ENCODE results near the gene ABCA2. TPM values are rescaled to one million over a fixed set of nuclear protein-coding genes. Genes with fewer than 3 reads are reported as not detected.

The ABCA2 gene
- polyA plus RNA-seq, 5 donors: 16.0 to 35.7 (median 21.0) TPM

GRCh38 chr9:136963751-136964150 is 64.3 kb downstream of the ABCA2 start:
- no peak for DNase-seq

GRCh38 chr9:136963341-136963740 is 64.7 kb downstream of the ABCA2 start:
- no peak for DNase-seq

DNA sequence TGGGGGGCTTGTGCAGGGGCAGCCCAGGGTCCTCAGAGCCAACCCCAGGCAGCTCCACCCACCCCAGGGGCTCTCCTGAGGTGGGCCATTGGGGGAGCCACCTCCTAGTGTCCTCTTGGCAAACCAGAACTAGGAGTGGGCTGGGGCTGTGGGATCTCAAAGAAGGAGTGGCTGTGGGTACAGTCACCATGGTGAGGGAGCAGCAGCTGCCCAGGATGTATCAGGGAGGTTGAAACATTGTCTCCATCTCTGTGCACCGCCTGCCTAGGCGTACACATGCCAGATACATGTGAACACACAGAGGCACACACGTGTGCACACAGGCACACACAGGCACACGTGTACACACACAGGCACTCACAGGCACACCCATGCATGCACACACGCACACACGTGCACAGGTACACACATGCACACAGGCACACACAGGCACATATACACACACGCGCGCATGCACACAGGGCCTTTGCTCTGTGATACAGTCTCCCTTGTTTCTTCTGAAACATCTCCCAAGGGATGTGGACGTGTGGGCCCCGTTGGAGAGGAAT is 65.3 kb downstream of the ABCA2 start:
- DNase-seq: no peak

GRCh38 chr9:136962163-136962562 is 65.9 kb downstream of the ABCA2 start:
- DNase-seq: no peak

DNA sequence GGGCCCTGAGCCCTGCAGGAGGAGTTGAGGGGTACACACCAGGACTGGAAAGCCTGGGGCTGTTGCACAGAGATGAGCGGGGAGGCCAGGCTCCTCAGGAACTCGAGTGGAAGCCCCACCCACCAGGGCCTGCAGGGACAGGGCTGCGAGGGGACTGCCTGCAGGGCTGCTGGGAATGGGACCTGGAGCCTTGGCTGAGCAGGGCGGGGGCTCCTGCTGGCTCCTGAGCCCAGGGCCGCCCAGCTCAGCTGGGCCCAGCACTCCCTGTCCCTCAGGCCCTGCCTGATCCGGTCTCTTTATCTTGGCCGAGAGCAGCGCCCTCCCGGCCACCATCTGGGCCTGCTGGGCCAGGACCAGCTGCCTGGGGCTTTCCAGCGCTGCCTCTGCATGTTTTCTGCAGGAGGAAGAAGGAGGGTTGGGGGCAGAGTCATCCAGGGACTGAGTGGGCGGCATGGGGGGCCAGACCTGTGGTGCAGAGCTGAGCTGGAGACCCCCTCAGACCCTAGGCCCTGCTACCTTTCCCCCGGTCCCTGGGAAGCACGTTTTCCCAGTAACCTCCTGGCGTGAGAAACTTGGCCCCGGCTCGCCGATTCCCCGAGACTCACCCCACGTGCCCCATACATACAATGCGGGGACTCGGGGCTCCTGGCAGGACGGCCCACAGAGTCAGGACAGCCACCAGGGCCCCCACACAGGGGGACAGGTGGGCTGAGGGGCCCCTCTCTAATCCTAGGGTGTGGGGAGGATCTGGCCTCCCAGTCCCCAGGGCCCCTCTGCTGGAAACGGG is 66.6 kb downstream of the ABCA2 start:
- DNase-seq: no peak

GRCh38 chr9:136960938-136961275 is 67.1 kb downstream of the ABCA2 start:
- DNase-seq: no peak

GRCh38 chr9:136960212-136960937 is 67.7 kb downstream of the ABCA2 start:
- no peak for DNase-seq

DNA sequence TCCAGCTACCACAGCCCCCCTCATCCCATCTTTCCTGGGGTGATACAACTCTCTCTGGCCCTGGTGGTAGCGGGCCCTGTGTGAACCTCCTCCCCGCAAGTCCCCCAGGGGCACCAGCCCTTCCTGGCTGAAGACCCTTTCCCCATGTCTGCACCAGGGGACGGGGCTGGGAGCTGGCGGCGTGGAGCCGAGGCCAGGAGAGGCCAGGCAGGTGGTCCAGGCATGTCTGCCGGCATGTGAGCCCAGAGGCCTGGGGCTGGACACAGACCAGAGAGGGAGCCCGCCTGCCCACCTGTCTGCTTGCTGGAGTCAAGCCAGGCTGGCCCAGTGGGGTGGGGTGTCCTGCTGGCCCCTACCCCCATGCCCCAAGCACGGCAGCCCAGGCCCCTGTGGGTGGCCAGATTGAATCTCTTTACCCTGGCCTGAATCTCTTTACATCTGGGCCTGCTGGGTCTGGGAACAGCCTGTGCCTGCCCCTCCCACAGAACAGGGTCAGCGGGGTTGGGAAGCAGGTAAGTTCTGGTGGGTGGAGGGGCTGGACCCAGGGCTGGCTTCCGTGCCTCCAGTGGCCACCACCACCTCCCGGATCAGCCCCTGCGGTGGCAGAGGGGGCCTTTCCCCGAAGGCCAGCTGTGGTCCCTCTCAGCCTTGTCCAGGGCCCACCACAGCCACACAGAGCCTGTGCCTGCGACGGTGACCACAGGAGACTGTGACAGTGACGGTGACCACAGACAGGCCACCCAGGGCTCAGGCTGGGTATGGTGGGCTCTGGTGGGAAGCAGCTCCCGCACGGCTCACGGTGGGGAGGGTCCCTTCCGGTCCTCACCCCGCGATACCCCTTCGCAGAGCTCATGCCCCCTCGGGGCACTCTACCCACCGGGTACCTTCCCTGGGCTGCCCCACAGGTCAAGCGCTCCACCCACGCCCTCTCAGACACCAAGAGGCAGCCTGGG is 68.9 kb downstream of the ABCA2 start:
- no peak for DNase-seq

- DNase-seq: no peak
These were observed 69.6 kb downstream of the ABCA2 start for GRCh38 chr9:136958473-136958872.

GRCh38 chr9:136957901-136958300 is 70.1 kb downstream of the ABCA2 start:
- DNase-seq: no peak

DNA sequence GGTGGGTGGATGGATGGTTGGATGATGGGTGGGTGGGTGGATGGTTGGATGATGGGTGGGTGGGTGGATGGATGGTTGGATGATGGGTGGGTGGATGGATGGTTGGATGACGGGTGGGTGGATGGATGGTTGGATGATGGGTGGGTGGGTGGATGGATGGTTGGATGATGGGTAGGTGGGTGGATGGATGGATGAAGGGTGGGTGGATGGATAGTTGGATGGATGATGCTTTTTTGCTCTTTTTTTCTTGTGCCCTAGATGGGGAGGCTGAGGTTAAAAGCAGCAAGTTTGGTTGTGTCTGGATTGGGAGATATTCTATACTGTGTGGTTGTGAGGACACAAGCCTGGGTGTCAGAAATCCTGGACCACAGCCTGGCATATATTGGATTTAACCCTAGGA is 70.6 kb downstream of the ABCA2 start:
- DNase-seq: no peak

Other genes with a start within 250 kb of the ABCA2 start
- gene TMEM141, start 236.9 kb downstream of the ABCA2 start, polyA plus RNA-seq (ENCODE audit: insufficient read depth in 1 of 5, insufficient read length in 5 of 5, low replicate concordance in 1 of 5): 10 to 100 TPM; 42.6 to 74.3 (median 54.0) TPM
- gene CCDC183, start 231.9 kb downstream of the ABCA2 start, polyA plus RNA-seq (ENCODE audit: insufficient read depth in 1 of 5, insufficient read length in 5 of 5, low replicate concordance in 1 of 5): 10 to 100 TPM in 1 of 5 donors, 1 to 10 TPM in 4; 5.9 to 10.6 (median 7.7) TPM
- gene RABL6, start 220.3 kb downstream of the ABCA2 start, polyA plus RNA-seq (ENCODE audit: insufficient read depth in 1 of 5, insufficient read length in 5 of 5, low replicate concordance in 1 of 5): 10 to 100 TPM; 46.3 to 79.6 (median 54.0) TPM
- gene AJM1, start 185.8 kb downstream of the ABCA2 start, polyA plus RNA-seq (ENCODE audit: insufficient read depth in 1 of 5, insufficient read length in 5 of 5, low replicate concordance in 1 of 5): 1 to 10 TPM in 3 of 5 donors, under 1 TPM in 2; 0.56 to 1.9 (median 1.1) TPM
- gene PHPT1, start 178.8 kb downstream of the ABCA2 start, polyA plus RNA-seq (ENCODE audit: insufficient read depth in 1 of 5, insufficient read length in 5 of 5, low replicate concordance in 1 of 5): 100 to 1,000 TPM in 1 of 5 donors, 10 to 100 TPM in 4; 57.7 to 161 (median 84.7) TPM
- 1 to 10 TPM; 4.5 to 9.5 (median 6.7) TPM for gene MAMDC4, start 175.9 kb downstream of the ABCA2 start, polyA plus RNA-seq (ENCODE audit: insufficient read depth in 1 of 5, insufficient read length in 5 of 5, low replicate concordance in 1 of 5)
- gene EDF1, start 161.9 kb downstream of the ABCA2 start, polyA plus RNA-seq (ENCODE audit: insufficient read depth in 1 of 5, insufficient read length in 5 of 5, low replicate concordance in 1 of 5): 100 to 1,000 TPM; 326 to 525 (median 367) TPM
- gene TRAF2, start 141.7 kb downstream of the ABCA2 start, polyA plus RNA-seq (ENCODE audit: insufficient read depth in 1 of 5, insufficient read length in 5 of 5, low replicate concordance in 1 of 5): 10 to 100 TPM; 10.8 to 16.5 (median 13.9) TPM
- gene FBXW5, start 83.5 kb downstream of the ABCA2 start, polyA plus RNA-seq (ENCODE audit: insufficient read depth in 1 of 5, insufficient read length in 5 of 5, low replicate concordance in 1 of 5): 10 to 100 TPM; 28.1 to 74.7 (median 42.7) TPM
- under 1 TPM in 4 of 5 donors, not detected in 1; 0.33 to 0.78 (median 0.41) TPM for gene C8G, start 83.0 kb downstream of the ABCA2 start, polyA plus RNA-seq (ENCODE audit: insufficient read depth in 1 of 5, insufficient read length in 5 of 5, low replicate concordance in 1 of 5)
- gene LCN12, start 76.0 kb downstream of the ABCA2 start, polyA plus RNA-seq (ENCODE audit: insufficient read depth in 1 of 5, insufficient read length in 5 of 5, low replicate concordance in 1 of 5): 10 to 100 TPM in 3 of 5 donors, 1 to 10 TPM in 2; 9.1 to 25.3 (median 21.1) TPM
- 10 to 100 TPM; 21.1 to 66.2 (median 29.6) TPM for gene PTGDS, start 50.7 kb downstream of the ABCA2 start, polyA plus RNA-seq (ENCODE audit: insufficient read depth in 1 of 5, insufficient read length in 5 of 5, low replicate concordance in 1 of 5)
- gene LCNL1, start 45.2 kb downstream of the ABCA2 start, polyA plus RNA-seq (ENCODE audit: insufficient read depth in 1 of 5, insufficient read length in 5 of 5, low replicate concordance in 1 of 5): 1 to 10 TPM in 2 of 5 donors, under 1 TPM in 3; 0.59 to 1.9 (median 0.89) TPM
- 10 to 100 TPM; 26.2 to 57.5 (median 36.8) TPM for gene PAXX, start 35.8 kb downstream of the ABCA2 start, polyA plus RNA-seq (ENCODE audit: insufficient read depth in 1 of 5, insufficient read length in 5 of 5, low replicate concordance in 1 of 5)
- 10 to 100 TPM; 25.9 to 74.3 (median 43.8) TPM for gene CLIC3, start 31.7 kb downstream of the ABCA2 start, polyA plus RNA-seq (ENCODE audit: insufficient read depth in 1 of 5, insufficient read length in 5 of 5, low replicate concordance in 1 of 5)
- under 1 TPM in 1 of 5 donors, not detected in 4; 0.08 TPM for gene FUT7, start 3.9 kb upstream of the ABCA2 start, polyA plus RNA-seq (ENCODE audit: insufficient read depth in 1 of 5, insufficient read length in 5 of 5, low replicate concordance in 1 of 5)
- 10 to 100 TPM; 20.6 to 61.5 (median 33.8) TPM for gene NPDC1, start 17.9 kb upstream of the ABCA2 start, polyA plus RNA-seq (ENCODE audit: insufficient read depth in 1 of 5, insufficient read length in 5 of 5, low replicate concordance in 1 of 5)
- 1 to 10 TPM; 2.0 to 5.4 (median 3.2) TPM for gene ENTPD2, start 25.8 kb upstream of the ABCA2 start, polyA plus RNA-seq (ENCODE audit: insufficient read depth in 1 of 5, insufficient read length in 5 of 5, low replicate concordance in 1 of 5)
- gene SAPCD2, start 42.3 kb upstream of the ABCA2 start, polyA plus RNA-seq (ENCODE audit: insufficient read depth in 1 of 5, insufficient read length in 5 of 5, low replicate concordance in 1 of 5): 10 to 100 TPM in 3 of 5 donors, 1 to 10 TPM in 2; 8.9 to 13.7 (median 10.3) TPM
- 1 to 10 TPM; 4.6 to 8.4 (median 5.6) TPM for gene UAP1L1, start 49.3 kb upstream of the ABCA2 start, polyA plus RNA-seq (ENCODE audit: insufficient read depth in 1 of 5, insufficient read length in 5 of 5, low replicate concordance in 1 of 5)
- 10 to 100 TPM; 50.7 to 68.6 (median 60.1) TPM for gene MAN1B1, start 58.7 kb upstream of the ABCA2 start, polyA plus RNA-seq (ENCODE audit: insufficient read depth in 1 of 5, insufficient read length in 5 of 5, low replicate concordance in 1 of 5)
- gene DPP7, start 86.5 kb upstream of the ABCA2 start, polyA plus RNA-seq (ENCODE audit: insufficient read depth in 1 of 5, insufficient read length in 5 of 5, low replicate concordance in 1 of 5): 10 to 100 TPM; 27.2 to 50.4 (median 48.6) TPM
- under 1 TPM; 0.12 to 0.51 (median 0.23) TPM for gene GRIN1, start 110.9 kb upstream of the ABCA2 start, polyA plus RNA-seq (ENCODE audit: insufficient read depth in 1 of 5, insufficient read length in 5 of 5, low replicate concordance in 1 of 5)
- gene LRRC26, start 141.8 kb upstream of the ABCA2 start, polyA plus RNA-seq (ENCODE audit: insufficient read depth in 1 of 5, insufficient read length in 5 of 5, low replicate concordance in 1 of 5): under 1 TPM in 4 of 5 donors, not detected in 1; 0.23 to 0.49 (median 0.37) TPM
- not detected for gene TMEM210, start 143.8 kb upstream of the ABCA2 start, polyA plus RNA-seq (ENCODE audit: insufficient read depth in 1 of 5, insufficient read length in 5 of 5, low replicate concordance in 1 of 5)
- 10 to 100 TPM; 34.4 to 53.0 (median 44.4) TPM for gene ANAPC2, start 160.3 kb upstream of the ABCA2 start, polyA plus RNA-seq (ENCODE audit: insufficient read depth in 1 of 5, insufficient read length in 5 of 5, low replicate concordance in 1 of 5)
- gene SSNA1, start 160.4 kb upstream of the ABCA2 start, polyA plus RNA-seq (ENCODE audit: insufficient read depth in 1 of 5, insufficient read length in 5 of 5, low replicate concordance in 1 of 5): 10 to 100 TPM; 34.4 to 69.2 (median 43.9) TPM
- gene TPRN, start 172.5 kb upstream of the ABCA2 start, polyA plus RNA-seq (ENCODE audit: insufficient read depth in 1 of 5, insufficient read length in 5 of 5, low replicate concordance in 1 of 5): 10 to 100 TPM in 2 of 5 donors, 1 to 10 TPM in 3; 5.9 to 12.1 (median 7.6) TPM
- 10 to 100 TPM; 31.5 to 40.1 (median 35.4) TPM for gene TMEM203, start 177.4 kb upstream of the ABCA2 start, polyA plus RNA-seq (ENCODE audit: insufficient read depth in 1 of 5, insufficient read length in 5 of 5, low replicate concordance in 1 of 5)
- 10 to 100 TPM in 2 of 5 donors, 1 to 10 TPM in 3; 6.9 to 16.1 (median 9.8) TPM for gene NDOR1, start 177.5 kb upstream of the ABCA2 start, polyA plus RNA-seq (ENCODE audit: insufficient read depth in 1 of 5, insufficient read length in 5 of 5, low replicate concordance in 1 of 5)
- 10 to 100 TPM in 1 of 5 donors, 1 to 10 TPM in 4; 3.2 to 10.8 (median 6.3) TPM for gene RNF208, start 194.0 kb upstream of the ABCA2 start, polyA plus RNA-seq (ENCODE audit: insufficient read depth in 1 of 5, insufficient read length in 5 of 5, low replicate concordance in 1 of 5)
- 1 to 10 TPM in 4 of 5 donors, under 1 TPM in 1; 0.96 to 3.0 (median 2.0) TPM for gene CYSRT1, start 196.9 kb upstream of the ABCA2 start, polyA plus RNA-seq (ENCODE audit: insufficient read depth in 1 of 5, insufficient read length in 5 of 5, low replicate concordance in 1 of 5)
- 1 to 10 TPM; 1.5 to 3.8 (median 3.5) TPM for gene RNF224, start 199.3 kb upstream of the ABCA2 start, polyA plus RNA-seq (ENCODE audit: insufficient read depth in 1 of 5, insufficient read length in 5 of 5, low replicate concordance in 1 of 5)
- gene SLC34A3, start 202.7 kb upstream of the ABCA2 start, polyA plus RNA-seq (ENCODE audit: insufficient read depth in 1 of 5, insufficient read length in 5 of 5, low replicate concordance in 1 of 5): 1 to 10 TPM in 4 of 5 donors, under 1 TPM in 1; 0.84 to 2.5 (median 1.9) TPM
- 100 to 1,000 TPM; 211 to 322 (median 258) TPM for gene TUBB4B, start 213.1 kb upstream of the ABCA2 start, polyA plus RNA-seq (ENCODE audit: insufficient read depth in 1 of 5, insufficient read length in 5 of 5, low replicate concordance in 1 of 5)
- 1 to 10 TPM in 2 of 5 donors, under 1 TPM in 3; 0.26 to 1.5 (median 0.98) TPM for gene STPG3, start 223.0 kb upstream of the ABCA2 start, polyA plus RNA-seq (ENCODE audit: insufficient read depth in 1 of 5, insufficient read length in 5 of 5, low replicate concordance in 1 of 5)
- gene NELFB, start 227.1 kb upstream of the ABCA2 start, polyA plus RNA-seq (ENCODE audit: insufficient read depth in 1 of 5, insufficient read length in 5 of 5, low replicate concordance in 1 of 5): 10 to 100 TPM; 43.3 to 73.2 (median 55.3) TPM
- 10 to 100 TPM in 3 of 5 donors, 1 to 10 TPM in 2; 6.6 to 17.8 (median 10.3) TPM for gene TOR4A, start 249.5 kb upstream of the ABCA2 start, polyA plus RNA-seq (ENCODE audit: insufficient read depth in 1 of 5, insufficient read length in 5 of 5, low replicate concordance in 1 of 5)

Data from right lung (tissue), 5 donors.